Left forelimb (tissue), 1 donor: Measurements from ENCODE around the gene IFNGR1.
"Not testable (repeated sequence)": the region's sequence is repeated elsewhere in the genome, so short reads cannot be mapped to it uniquely, and the experiment has no call there.

Experiments used
- DNase-seq: peaks from one replicate; pipeline ENCODE4 v3.0.0-alpha.2; 2018; ENCODE audit warnings: low spot score

The IFNGR1 gene

GRCh38 chr6:137218917-137219663 is at the start of gene IFNGR1:
TSS of gene IFNGR1 (minus strand) at chr6:137219385. CDS start at chr6:137219327, 58 bp downstream.
- peak; percentile 98 for DNase-seq

- no peak for DNase-seq
Observed at GRCh38 chr6:137268911-137269310, 49.7 kb upstream of the IFNGR1 start.

GRCh38 chr6:137266309-137266586 is 47.1 kb upstream of the IFNGR1 start:
- DNase-seq = no peak

GRCh38 chr6:137265561-137266308 is 46.5 kb upstream of the IFNGR1 start:
- no peak for DNase-seq

GRCh38 chr6:137264311-137265075 is 45.3 kb upstream of the IFNGR1 start:
- DNase-seq = no peak

- no peak for DNase-seq
Observed at GRCh38 chr6:137261761-137262160, 42.6 kb upstream of the IFNGR1 start.

- DNase-seq = no peak
Observed at GRCh38 chr6:137261361-137261760, 42.2 kb upstream of the IFNGR1 start.

GRCh38 chr6:137260217-137260616 is 41.0 kb upstream of the IFNGR1 start:
- DNase-seq = no peak

- no peak for DNase-seq
Observed at GRCh38 chr6:137259349-137259748, 40.2 kb upstream of the IFNGR1 start.

- no peak for DNase-seq
Observed at GRCh38 chr6:137258170-137258569, 39.0 kb upstream of the IFNGR1 start.

- no peak for DNase-seq
Observed at GRCh38 chr6:137256350-137257103, 37.3 kb upstream of the IFNGR1 start.

GRCh38 chr6:137254966-137255365 is 35.8 kb upstream of the IFNGR1 start:
- no peak for DNase-seq

- not testable (repeated sequence) for DNase-seq
Observed at GRCh38 chr6:137254430-137254829, 35.2 kb upstream of the IFNGR1 start.

GRCh38 chr6:137248702-137249101 is 29.5 kb upstream of the IFNGR1 start:
- DNase-seq = no peak

- no peak for DNase-seq
Observed at GRCh38 chr6:137247724-137248123, 28.5 kb upstream of the IFNGR1 start.

- DNase-seq = no peak
Observed at GRCh38 chr6:137246791-137247202, 27.6 kb upstream of the IFNGR1 start.

GRCh38 chr6:137246164-137246563 is 27.0 kb upstream of the IFNGR1 start:
- no peak for DNase-seq

- DNase-seq = no peak
Observed at GRCh38 chr6:137241481-137242038, 22.4 kb upstream of the IFNGR1 start.

GRCh38 chr6:137240168-137240567 is 21.0 kb upstream of the IFNGR1 start:
- DNase-seq = no peak

- DNase-seq = no peak
Observed at GRCh38 chr6:137237413-137238170, 18.4 kb upstream of the IFNGR1 start.
